Mucosa of descending colon (tissue), 3 donors: ENCODE data around the gene DEXI. TPM values are rescaled to one million over a fixed set of nuclear protein-coding genes. Genes with fewer than 3 reads are reported as not detected.
"Not testable (repeated sequence)": the region's sequence is repeated elsewhere in the genome, so short reads cannot be mapped to it uniquely, and the experiment has no call there.

Experiments
- ATAC-seq: fragments of 200-7000 bp; cut with Tn5 transposase; one replicate; pipeline ENCODE4 v1.9.1; 2020; ENCODE audit warnings: mild to moderate bottlenecking, moderate library complexity
- DNase-seq, 3 donors: peaks; one replicate each; pipeline ENCODE4 v3.0.0-alpha.2; 2020
- H3K36me3 ChIP-seq: fragments of 200-600 bp; one replicate; pipeline ENCODE4 v1.8.0; 2021; ENCODE audit warnings: low read depth, mild to moderate bottlenecking
- H3K4me1 ChIP-seq: fragments of 200-600 bp; one replicate; pipeline ENCODE4 v1.8.0; 2021; ENCODE audit warnings: low read depth, mild to moderate bottlenecking
- H3K4me3 ChIP-seq: fragments of 200-600 bp; one replicate; pipeline ENCODE4 v1.8.0; 2021; ENCODE audit warnings: mild to moderate bottlenecking
- H3K9me3 ChIP-seq: fragments of 200-600 bp; one replicate; pipeline ENCODE4 v1.8.0; 2021; ENCODE audit warnings: mild to moderate bottlenecking
- CTCF ChIP-seq: fragments of 200-600 bp; IDR thresholded peaks from one replicate; pipeline ENCODE4 v1.8.0; 2022; ENCODE audit warnings: antibody characterized with exemption, mild to moderate bottlenecking
- intact Hi-C, 2 donors: fragments of 100-400 bp; cut with DNase I in 1 of 2; cut with micrococcal nuclease in 1 of 2; formaldehyde crosslinking; loops; one replicate each; pipeline versions ENCODE4 v1.11.0 to v1.11.1; 2022; cut with DNase I, micrococcal nuclease
- total RNA-seq, 3 donors: library from RNA; stranded (reverse); fragmentation: NEBNext Ultra II Directional in 2 of 3; extraction: Animal tissue kit (Norgen Biotek cat#: 25700) in 2 of 3; gene quantifications; one replicate each; pipeline versions ENCODE4 v1.2.1 to v1.2.4, GENCODE V29; 2021 to 2023
- donor health status: DM: no; HTN: no; CAD: no; lungs with moderate emphysema.
- donor health status: DM: no; HTN: no; CAD: no.
- donor health status: DM: no; HTN: yes; CAD: no.

The DEXI gene
- total RNA-seq, 3 donors from 2014 or later: 18.0 to 44.8 (median 26.6) TPM

- Histone ChIP-seq H3K36me3 (no peaks in the 10 kb centered on the region), H3K4me3 (no peak overlapping the region)
- intact Hi-C loops: no loop called here
These were observed 14.7 kb downstream of the DEXI start for GRCh38 chr16:10927497-10928112.

GRCh38 chr16:10926867-10927266, 15.4 kb downstream of the DEXI start:
- no peaks in the 10 kb centered on the region for H3K9me3 ChIP-seq
- H3K4me3 ChIP-seq: no peak overlapping the region
- H3K4me1 ChIP-seq: no peaks in the 10 kb centered on the region
- DNase-seq: peak in 1 of 3 donors; percentile 3
- ATAC-seq: no peak
- intact Hi-C loops: no loop called here
- H3K36me3 ChIP-seq: no peaks in the 10 kb centered on the region
- no peak for TF ChIP-seq CTCF

More at GRCh38 chr16:10927497-10928112, 14.7 kb downstream of the DEXI start:
- no peak for ATAC-seq
- peak in 1 of 3 donors; percentile 3 for DNase-seq
- H3K9me3 ChIP-seq: no peaks in the 10 kb centered on the region
- TF ChIP-seq CTCF: no peak
- no peaks in the 10 kb centered on the region for H3K4me1 ChIP-seq

GRCh38 chr16:10926094-10926493, 16.2 kb downstream of the DEXI start:
- intact Hi-C loops: no loop called here
- TF ChIP-seq CTCF: no peak
- DNase-seq (peak in 1 of 3 donors; percentile 15), ATAC-seq (no peak)
- H3K4me3 ChIP-seq: no peak overlapping the region
- no peaks in the 10 kb centered on the region for H3K4me1 ChIP-seq
- H3K9me3 ChIP-seq: no peaks in the 10 kb centered on the region
- H3K36me3 ChIP-seq: no peaks in the 10 kb centered on the region

- H3K4me3 ChIP-seq, H3K36me3 ChIP-seq, intact Hi-C loops, H3K4me1 ChIP-seq, ATAC-seq, H3K9me3 ChIP-seq: not testable (repeated sequence)
- peak in 1 of 3 donors; percentile 12 for DNase-seq
These were observed 17.0 kb downstream of the DEXI start for GRCh38 chr16:10925285-10925684.

- TF ChIP-seq CTCF: no peak
- Histone ChIP-seq H3K36me3 (no peaks in the 10 kb centered on the region), H3K4me3 (no peak overlapping the region), H3K9me3 (no peaks in the 10 kb centered on the region), H3K4me1 (no peaks in the 10 kb centered on the region)
- intact Hi-C loops: loop anchor here in 1 of 2 donors (5.0 kb wide), 1 partner anchor 181 kb away; the partner anchor contains the start of gene NUBP1
- DNase-seq: peak in 1 of 3 donors; percentile 51
- peak; percentile 16 for ATAC-seq
These were observed 18.5 kb downstream of the DEXI start for GRCh38 chr16:10923650-10924214.

GRCh38 chr16:10923146-10923649, 19.1 kb downstream of the DEXI start:
- Histone ChIP-seq H3K36me3 (no peaks in the 10 kb centered on the region), H3K9me3 (no peaks in the 10 kb centered on the region), H3K4me3 (no peak overlapping the region), H3K4me1 (no peaks in the 10 kb centered on the region)
- TF ChIP-seq CTCF: no peak
- DNase-seq: peak in 1 of 3 donors; percentile 27
- ATAC-seq: no peak
- intact Hi-C loops: loop anchor here in 1 of 2 donors (5.0 kb wide), 1 partner anchor 181 kb away; the partner anchor contains the start of gene NUBP1
